ENCODE data around the gene C12orf50.
"Not testable (repeated sequence)": the region's sequence is repeated elsewhere in the genome, so short reads cannot be mapped to it uniquely, and the experiment has no call there.

The C12orf50 gene, protein sequence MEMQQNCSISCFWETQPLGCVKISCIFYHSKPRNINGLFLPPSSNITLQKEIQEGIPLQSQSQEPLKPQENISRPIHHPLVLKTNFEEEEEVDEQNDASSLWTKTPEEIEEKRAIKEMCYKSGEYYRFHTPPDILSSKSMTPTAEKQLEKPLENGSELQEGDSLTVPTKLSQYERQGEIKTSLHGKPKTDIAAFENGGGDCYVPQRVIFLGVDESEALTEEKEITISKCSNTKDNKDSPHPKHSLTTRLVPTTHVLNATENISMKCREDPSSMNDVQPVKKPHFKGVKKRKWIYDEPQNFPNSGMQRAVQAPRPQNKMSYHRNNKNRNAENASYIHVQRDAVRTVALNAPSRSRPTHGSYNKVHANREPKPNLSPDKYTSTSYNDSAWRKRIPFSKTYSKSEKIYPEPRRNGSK

DNA sequence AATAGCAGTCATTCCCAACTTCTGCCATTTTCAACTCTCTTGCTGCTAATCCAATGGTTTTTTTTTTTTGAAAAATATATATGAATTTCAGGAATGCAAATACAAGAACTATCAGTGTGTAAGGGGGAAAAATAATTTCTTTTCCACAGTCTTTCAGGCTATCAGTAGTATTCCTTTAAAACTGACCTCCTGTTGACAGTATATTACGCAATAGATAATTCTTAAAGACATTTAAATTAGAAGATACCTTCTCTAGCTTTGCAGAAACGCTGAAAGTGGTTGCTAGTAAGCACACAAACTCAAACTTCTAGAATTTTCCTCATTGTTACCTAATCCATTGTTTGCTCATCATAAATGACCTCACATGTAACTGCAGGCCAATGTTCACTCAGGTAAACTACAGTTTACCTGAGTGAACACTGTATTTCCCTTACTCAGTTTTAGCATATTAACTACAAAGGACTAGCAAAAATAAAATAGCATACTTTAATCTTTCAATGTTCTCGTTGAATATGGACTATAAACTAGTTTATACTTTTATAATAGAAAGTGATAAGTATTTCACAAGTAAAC, at the start of gene C12orf50:
TSS of gene C12orf50 (minus strand) at position 309 of the 573 bp plus-strand sequence. CDS start 2,439 bp downstream, outside the sequence.
- DNase-seq (ENCODE audit: low read depth in 2 of 3, low spot score in 1 of 3), result no peak

DNA sequence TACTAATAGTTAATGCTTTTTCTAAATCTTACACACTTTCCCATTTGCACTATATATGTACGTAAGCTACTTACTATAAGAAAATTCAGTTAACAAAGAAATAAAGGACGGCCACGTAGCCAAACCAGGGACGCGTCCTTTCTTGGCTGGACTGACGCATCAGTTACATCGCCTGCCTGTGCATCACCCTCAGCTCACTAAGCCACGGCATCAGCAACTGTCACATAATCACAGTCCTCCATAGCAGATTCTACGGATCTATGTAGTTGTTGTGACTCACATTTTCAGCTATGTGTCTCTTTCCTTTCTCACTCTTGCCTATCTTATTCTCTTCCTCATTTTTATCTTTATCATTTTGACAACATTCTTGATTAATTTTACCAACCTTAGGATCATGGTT, 38.1 kb upstream of the C12orf50 start:
- DNase-seq (ENCODE audit: low read depth in 2 of 3, low spot score in 1 of 3), result no peak

DNA sequence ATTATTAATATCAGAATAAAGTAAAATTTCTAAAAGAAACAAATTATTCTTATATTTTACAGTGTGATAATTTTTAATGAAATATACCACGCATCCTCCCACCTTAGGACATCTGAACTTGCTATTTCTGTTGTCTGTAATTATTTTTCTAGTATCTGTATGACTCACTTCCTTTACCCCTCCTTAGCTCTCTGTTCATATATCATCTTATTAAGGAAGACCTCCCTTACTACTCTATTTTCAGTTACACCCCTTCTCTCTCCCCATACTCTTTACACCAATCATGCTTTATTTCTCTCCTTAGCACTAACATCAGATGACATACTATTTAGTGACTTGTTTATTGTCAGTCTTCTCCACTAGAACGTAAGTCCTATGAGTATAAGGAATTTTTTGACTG, 34.2 kb upstream of the C12orf50 start:
- DNase-seq (ENCODE audit: low read depth in 2 of 3, low spot score in 1 of 3), result no peak

DNA sequence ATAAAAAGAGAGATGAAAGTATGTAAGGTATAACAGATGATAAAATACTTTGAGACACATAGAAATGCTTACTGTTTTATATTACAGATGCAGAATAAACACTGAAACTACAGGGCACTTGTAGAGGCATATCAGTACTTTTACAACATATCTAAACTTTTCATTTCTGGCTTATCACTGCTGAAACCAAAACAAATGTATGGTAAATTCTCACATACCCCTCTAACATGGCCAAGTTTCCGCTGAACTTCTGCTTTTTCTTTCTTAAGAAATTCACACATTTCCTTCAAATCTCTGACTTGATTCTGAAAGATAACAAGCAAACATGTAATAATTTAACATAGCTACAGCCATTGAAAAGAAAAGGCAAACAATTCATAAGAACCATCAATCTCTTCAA, 33.3 kb upstream of the C12orf50 start:
- DNase-seq (ENCODE audit: low read depth in 2 of 3, low spot score in 1 of 3), result no peak

DNA sequence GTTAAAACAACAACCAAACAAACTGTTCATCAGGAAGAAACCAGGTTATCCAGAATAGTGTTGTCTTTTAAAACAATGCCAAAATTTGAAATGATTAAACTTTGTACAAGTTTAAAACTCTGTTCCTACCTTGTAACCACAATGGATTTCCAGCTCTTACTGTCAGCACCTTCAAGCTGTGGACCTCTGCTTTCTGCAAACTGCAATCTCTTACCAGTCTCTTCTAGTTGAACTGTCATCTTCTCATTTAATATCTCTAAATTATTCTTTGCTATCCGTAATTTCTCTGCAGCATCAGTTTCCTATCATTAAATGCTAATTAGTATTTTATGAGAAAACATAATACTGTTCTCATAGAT, 29.5 kb upstream of the C12orf50 start:
- no peak for DNase-seq (ENCODE audit: low read depth in 2 of 3, low spot score in 1 of 3)

DNA sequence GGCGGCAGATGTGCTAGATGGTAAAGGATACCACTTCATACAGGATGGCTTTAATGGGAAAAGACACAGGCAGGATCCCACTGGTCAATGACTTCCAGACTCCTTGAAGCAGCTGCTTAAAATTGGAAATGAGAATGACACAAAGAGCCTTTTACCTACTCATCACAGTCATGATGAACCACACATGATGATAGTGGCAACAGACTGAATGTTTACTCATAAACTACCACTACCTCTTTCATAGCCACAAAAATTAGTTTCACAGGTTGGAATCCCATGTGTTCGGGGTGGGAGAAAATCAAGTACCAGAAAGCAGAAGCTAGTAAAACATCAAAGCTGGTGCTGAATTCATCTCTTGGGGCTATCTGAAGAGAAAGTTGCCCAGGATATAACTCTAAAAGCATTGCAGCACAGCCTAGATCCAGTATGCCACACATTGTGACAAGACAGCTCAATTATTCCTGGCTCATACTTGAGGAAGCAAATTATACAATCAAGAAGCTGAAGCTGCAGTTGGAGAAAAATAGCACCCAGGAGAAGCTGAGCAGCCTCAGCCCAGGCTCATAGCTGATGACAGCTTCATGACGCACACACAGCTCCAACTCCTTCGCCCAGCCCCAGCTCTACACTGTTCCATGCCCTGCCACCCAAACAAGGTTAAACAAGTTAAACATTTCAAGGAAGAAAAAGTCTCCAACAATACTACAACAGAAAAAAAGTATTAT, 29.0 kb upstream of the C12orf50 start:
- DNase-seq (ENCODE audit: low read depth in 2 of 3, low spot score in 1 of 3), result no peak

DNA sequence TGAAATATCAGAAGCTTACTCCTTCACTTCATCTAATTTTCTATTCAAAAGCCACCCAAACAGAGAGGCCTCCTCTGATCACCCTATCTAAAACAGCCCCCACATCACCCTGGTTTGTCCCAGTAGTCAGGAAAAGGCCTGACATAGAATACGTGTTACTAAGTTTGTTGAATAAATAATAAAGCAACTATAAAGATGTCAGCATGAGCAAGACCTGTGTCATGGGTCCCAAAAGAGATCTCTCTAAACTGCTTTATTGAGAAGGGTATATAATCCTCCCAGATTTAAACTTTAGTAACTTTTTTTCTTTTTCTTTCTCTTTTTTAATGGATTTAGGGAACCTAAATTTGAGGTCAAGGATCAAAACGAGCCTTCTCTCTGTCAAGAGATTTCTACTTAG, 27.4 kb upstream of the C12orf50 start:
- DNase-seq (ENCODE audit: low read depth in 2 of 3, low spot score in 1 of 3), result no peak

DNA sequence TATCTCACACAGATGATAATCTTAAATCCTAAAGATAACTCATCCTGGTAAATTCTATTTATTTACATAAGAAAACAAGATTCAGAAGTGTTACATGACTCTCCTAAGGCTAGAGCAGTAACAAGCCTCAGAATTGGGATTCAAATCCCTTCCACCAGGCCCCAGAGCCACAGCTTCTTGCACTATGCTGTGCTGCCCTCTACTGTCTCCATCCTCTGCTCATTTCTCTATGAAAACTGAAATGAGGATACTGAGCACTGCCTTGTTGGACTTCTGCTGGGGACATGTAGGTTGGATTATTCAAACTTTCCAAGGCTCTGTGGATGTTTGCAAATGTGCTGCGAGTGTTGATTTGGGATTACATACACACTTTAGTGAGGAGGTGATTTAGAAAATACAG, 23.5 kb upstream of the C12orf50 start:
- no peak for DNase-seq (ENCODE audit: low read depth in 2 of 3, low spot score in 1 of 3)

DNA sequence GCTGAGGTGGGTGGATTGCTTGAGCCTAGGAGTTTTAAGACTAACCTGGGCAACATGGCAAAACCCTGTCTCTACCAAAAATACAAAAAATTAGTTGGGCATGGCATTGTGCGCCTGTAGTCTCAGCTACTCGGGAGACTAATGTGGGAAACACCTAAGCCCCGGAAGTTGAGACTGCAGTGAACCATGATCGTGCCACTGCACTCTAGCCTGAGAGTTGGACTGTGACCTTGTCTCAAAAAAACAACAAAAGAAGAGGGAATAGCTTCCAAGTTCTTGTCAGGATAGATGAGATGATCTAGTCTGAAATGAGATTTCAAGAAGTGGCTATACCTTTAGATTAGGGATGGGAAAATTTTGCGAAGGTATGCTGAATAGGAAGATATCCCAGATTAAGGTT, 14.8 kb upstream of the C12orf50 start:
- no peak for DNase-seq (ENCODE audit: low read depth in 2 of 3, low spot score in 1 of 3)

DNA sequence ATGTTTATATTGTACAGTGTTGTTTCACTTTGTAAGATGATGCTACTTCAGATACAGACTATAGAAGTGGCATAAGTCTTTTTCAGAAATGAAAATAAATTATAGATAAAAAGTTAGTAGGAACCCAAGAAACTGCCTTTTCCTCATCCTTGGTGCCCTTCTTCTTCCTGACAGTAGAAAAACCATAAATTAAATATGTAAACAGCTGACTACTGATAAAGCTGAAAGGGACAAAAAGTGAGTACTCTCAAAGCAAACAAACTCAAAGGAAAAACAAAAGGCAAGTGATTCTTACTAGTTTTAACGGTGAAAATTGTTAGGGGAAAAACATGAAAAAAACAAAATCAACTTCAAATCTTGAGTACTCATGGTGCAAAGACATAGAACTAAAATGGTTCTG, 8.6 kb upstream of the C12orf50 start:
- DNase-seq (ENCODE audit: low read depth in 2 of 3, low spot score in 1 of 3), result no peak

DNA sequence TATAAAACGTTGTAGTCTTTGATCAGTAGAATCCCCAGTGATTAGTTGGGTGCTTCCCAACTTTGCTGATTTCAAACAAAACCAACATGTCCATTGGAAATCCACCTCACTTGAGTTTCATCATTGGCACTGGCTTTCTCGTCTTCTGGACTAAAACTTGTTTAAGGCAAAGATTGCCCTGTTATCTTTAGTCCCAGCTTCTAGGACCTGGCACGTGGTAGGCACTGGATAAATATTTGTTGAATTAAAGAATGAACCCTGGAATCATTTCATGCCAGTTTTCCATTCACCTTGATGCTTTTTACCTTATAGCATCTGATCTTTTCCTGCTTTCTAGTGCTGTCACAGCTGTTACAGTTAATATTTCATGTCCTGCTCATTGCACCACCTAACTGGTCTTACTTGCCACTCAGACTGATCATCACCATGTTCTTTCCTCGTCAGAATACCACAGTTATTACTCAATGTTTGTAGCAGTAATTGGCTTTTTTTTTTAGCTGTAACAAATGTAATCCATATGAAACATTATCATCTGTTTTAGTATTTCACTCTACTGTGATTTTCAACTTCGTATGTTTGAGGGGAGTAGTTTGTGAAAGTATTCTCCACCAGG, 7.3 kb upstream of the C12orf50 start:
- DNase-seq (ENCODE audit: low read depth in 2 of 3, low spot score in 1 of 3), result no peak

DNA sequence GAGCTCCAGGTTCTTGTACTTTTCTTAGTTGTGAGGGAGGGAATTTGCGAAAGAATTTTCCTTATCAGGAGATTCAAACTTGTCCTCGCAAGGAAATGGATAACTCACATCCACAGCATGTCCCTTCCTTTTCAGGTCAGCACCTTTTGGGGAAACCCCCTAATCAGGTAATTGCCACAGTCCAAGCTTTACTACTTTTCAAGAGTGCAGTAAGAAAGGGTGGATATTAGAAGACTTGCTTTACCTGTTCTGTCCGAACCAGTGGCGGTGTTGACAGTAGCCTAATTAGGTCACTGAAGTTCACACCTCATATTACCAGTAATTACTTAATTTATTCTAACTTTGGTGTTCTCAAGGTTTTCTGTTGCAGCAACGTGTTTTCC, 6.7 kb upstream of the C12orf50 start:
- no peak for DNase-seq (ENCODE audit: low read depth in 2 of 3, low spot score in 1 of 3)

DNA sequence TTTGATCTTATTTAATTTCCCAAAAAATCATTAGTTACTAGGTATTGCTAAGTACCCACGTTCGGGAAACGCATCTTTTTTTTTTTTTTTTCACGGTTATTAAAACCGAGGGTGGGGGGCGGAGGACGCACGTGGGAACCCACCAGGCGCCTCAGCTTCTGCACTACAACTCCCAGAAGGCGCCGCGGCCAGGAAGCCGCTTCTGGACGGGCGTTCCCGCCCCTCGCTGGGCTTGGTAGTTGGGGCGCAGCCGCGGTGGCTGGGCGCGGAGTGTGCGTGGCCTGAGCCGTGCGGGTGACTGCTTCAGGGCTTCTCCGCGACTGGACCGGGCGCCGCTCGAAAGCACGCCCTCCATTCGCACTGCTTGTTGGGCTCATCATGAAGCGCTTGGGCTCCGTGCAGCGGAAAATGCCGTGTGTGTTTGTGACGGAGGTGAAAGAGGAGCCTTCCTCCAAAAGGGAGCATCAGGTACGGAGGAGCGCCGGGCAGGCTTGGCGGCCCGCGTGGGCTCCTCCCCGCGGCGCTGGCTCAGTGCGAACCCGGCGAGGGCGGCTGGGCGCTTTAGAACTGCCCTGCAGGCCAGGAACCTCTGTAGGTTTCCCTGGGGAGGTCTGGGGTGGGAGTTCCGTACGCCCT, 6.2 kb upstream of the C12orf50 start:
- peak; percentile 73 to 84 (median 74) for DNase-seq (ENCODE audit: low read depth in 2 of 3, low spot score in 1 of 3)

DNA sequence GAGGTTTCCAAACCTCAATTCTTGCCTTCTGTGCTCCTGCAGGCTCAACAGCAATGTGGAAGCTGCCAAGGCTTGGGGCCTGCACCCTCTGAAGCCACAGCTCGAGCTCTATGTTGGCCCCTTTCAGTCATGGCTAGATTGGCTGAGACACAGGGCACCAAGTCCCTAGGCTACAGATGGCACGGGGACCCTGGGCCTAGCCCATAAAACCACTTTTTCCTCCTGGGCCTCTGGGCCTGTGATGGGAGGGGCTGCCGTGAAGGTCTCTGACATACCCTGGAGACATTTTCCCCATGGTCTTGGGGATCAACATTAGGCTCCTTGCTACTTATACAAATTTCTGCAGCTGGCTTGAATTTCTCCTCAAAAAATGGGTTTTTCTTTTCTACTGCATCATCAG, 2.0 kb upstream of the C12orf50 start:
- not testable (repeated sequence) for DNase-seq (ENCODE audit: low read depth in 2 of 3, low spot score in 1 of 3)

DNA sequence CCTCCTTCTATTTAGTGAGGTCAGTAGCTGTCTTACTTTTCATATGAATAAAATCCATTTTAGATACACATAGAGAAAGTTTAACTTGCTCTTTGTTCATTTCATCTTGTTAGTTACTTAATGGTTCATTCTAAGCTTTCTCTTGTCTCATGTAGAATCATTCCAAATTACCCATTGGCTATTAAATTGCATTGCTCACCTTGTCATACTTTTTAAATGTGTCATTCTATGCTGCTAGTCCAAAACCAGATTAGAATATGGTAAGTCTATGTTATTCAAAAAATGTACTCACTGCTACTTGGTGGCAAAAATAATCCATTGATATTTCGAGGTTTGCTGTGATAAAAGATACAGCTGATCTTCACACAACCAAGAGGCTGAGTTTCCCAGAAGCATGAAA, 3.0 kb downstream of the C12orf50 start:
- DNase-seq (ENCODE audit: low read depth in 2 of 3, low spot score in 1 of 3), result no peak

DNA sequence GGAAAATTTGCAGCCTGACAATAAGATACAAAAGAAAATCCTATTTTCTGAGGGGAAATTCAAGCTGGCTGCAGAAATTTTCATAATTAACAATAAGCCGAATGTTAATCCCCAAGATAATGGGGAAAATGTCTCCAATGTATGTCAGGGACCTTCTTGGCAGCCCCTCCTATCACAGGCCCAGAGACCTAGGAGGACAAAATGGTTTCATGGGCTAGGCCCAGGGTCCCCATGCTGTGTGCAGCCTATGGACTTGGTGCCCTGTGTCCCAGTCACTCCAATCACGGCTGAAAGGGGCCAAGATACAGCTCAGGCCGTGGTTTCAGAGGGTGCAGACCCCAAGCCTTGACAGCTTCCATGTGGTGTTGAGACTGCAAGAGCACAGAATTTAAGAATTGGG, 11.2 kb downstream of the C12orf50 start:
- DNase-seq (ENCODE audit: low read depth in 2 of 3, low spot score in 1 of 3), result no peak

DNA sequence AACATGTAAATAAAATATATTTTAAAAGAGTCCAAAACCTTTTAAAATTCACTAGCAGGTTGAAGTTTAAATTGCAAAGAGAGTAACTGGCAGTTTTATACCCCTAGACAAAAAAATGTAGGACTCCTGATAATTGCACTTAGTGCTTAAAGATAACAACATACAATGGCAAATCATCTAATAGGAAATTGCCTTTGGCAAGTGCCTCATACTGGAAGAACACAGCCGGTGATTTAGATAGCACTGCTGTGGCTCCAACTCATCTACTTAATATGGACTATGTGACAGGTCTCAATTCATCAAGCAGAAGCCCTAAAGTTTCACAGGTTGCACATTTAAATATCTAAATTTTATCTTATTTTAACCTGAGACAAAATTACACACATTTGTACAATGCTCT, 13.4 kb downstream of the C12orf50 start:
- no peak for DNase-seq (ENCODE audit: low read depth in 2 of 3, low spot score in 1 of 3)

DNA sequence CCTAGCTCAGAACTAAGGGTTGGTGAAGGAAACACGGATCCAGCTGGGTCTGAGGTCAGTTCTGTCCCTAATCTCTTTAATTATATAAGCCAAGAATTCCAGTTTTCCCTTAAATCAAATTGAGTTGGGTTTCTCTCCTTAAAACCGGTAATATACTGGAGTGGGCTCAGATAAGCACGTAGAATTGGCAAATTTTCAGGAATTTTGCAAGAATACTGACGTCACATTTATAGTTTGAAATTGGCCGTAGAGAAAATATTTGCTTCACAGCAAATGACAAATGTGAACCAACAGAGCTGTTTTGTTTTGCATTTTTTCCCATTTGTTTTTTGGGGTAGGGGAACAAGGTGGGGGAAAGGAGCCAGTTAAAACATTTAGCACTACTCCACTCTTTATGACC, 17.4 kb downstream of the C12orf50 start:
- DNase-seq (ENCODE audit: low read depth in 2 of 3, low spot score in 1 of 3), result no peak

DNA sequence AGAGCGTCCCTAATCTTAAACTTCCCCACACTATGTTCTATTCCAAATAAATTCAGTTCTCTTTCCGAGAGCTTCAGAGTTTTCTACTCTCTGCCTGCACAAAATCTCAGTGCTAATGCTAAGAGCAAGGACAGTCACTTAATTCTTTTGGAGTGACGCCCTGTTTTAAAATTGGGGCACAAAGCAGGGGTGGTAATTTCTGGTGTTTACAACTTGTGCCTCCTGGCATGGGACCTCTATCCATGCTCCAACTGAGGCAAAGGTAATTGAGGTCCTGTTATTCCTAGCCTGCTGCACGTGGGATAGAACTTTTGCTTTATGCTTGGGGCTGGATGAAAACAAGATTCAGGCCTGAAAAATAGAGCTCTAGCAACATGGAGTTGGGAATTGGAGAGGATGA, 22.9 kb downstream of the C12orf50 start:
- no peak for DNase-seq (ENCODE audit: low read depth in 2 of 3, low spot score in 1 of 3)

DNA sequence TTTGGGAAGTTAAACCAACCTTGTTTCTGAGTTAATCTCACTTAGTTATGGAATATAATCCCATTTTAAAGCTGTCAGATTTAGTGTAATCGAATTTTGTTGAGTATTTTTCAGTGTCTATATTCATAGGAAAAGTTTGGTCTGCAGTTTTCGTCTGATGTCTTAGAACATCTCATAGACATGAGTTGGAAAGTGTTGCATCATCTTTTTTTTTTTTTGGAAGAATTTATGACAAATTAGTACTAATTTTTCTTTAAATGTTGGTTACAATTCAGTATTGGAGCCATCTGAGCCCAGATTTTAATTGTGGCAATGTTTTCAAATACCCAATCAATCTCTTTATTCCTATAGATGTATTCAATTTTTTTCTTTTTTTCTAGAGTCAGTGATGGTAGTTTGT, 27.9 kb downstream of the C12orf50 start:
- no peak for DNase-seq (ENCODE audit: low read depth in 2 of 3, low spot score in 1 of 3)

DNA sequence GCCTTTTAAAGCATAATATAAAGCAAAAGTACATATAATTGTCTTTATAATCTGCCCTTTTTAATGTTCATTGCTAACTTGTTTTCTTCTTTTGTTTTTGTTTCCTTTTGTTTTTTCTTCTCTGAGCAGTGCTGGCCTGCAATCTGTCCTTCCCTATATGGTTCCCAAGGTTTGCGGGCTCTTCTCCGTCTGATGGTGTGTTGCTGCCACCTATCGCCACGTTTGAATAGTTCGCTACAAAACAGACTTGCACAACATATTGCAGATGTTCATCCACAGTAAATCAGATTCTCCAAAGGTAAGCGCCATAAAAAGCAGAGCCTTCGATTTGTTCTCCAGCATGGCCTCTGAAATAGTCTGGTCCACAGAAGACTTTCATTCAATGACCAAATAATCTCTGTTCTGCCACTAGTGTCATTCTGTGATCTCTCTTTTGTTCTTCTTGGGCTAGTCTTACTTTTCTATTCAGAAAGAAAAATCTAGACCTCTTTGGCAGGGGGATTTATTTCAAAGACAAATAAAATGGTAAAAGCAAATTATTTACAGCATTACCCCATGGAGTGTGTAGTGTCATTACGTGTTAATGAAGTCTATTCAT, 33.5 kb downstream of the C12orf50 start:
- DNase-seq (ENCODE audit: low read depth in 2 of 3, low spot score in 1 of 3), result peak in 2 of 3 donors; percentile 1 to 25
